ENCODE data around the gene RAPGEF5.

The RAPGEF5 gene

GRCh38 chr7:22200777-22201176 is 156.2 kb downstream of the RAPGEF5 start:
- DNase-seq (ENCODE audit: insufficient read length, low spot score): no peak
- no peak for FAIRE-seq

GRCh38 chr7:22200238-22200637 is 156.7 kb downstream of the RAPGEF5 start:
- no peak for FAIRE-seq
- no peak for DNase-seq (ENCODE audit: insufficient read length, low spot score)

- DNase-seq (ENCODE audit: insufficient read length, low spot score): no peak
- no peak for FAIRE-seq
Observed at GRCh38 chr7:22197376-22197775, 159.6 kb downstream of the RAPGEF5 start.

GRCh38 chr7:22196429-22196828 is 160.5 kb downstream of the RAPGEF5 start:
- DNase-seq (ENCODE audit: insufficient read length, low spot score) (no peak), FAIRE-seq (no peak)

- no peak for DNase-seq (ENCODE audit: insufficient read length, low spot score)
- FAIRE-seq: no peak
Observed at GRCh38 chr7:22195397-22196172, 161.4 kb downstream of the RAPGEF5 start.

GRCh38 chr7:22194658-22195273 is 162.2 kb downstream of the RAPGEF5 start:
- FAIRE-seq (no peak), DNase-seq (ENCODE audit: insufficient read length, low spot score) (no peak)

- no peak for FAIRE-seq
Observed at GRCh38 chr7:22193450-22193983, 163.4 kb downstream of the RAPGEF5 start.

GRCh38 chr7:22192801-22193200 is 164.2 kb downstream of the RAPGEF5 start:
- DNase-seq (ENCODE audit: insufficient read length, low spot score): no peak
- FAIRE-seq: no peak

More at GRCh38 chr7:22193450-22193983, 163.4 kb downstream of the RAPGEF5 start:
- DNase-seq (ENCODE audit: insufficient read length, low spot score): no peak

GRCh38 chr7:22190736-22191135 is 166.2 kb downstream of the RAPGEF5 start:
- DNase-seq (ENCODE audit: insufficient read length, low spot score): no peak
- no peak for FAIRE-seq

- FAIRE-seq: no peak
- no peak for DNase-seq (ENCODE audit: insufficient read length, low spot score)
Observed at GRCh38 chr7:22189741-22190140, 167.2 kb downstream of the RAPGEF5 start.

- FAIRE-seq (no peak), DNase-seq (ENCODE audit: insufficient read length, low spot score) (no peak)
Observed at GRCh38 chr7:22189230-22189629, 167.7 kb downstream of the RAPGEF5 start.

GRCh38 chr7:22187691-22188348 is 169.1 kb downstream of the RAPGEF5 start:
- DNase-seq (ENCODE audit: insufficient read length, low spot score) (no peak), FAIRE-seq (no peak)

GRCh38 chr7:22185559-22185958 is 171.4 kb downstream of the RAPGEF5 start:
- no peak for FAIRE-seq
- no peak for DNase-seq (ENCODE audit: insufficient read length, low spot score)

- FAIRE-seq: no peak
- no peak for DNase-seq (ENCODE audit: insufficient read length, low spot score)
Observed at GRCh38 chr7:22184549-22185199, 172.3 kb downstream of the RAPGEF5 start.

GRCh38 chr7:22183522-22184280 is 173.3 kb downstream of the RAPGEF5 start:
- DNase-seq (ENCODE audit: insufficient read length, low spot score) (no peak), FAIRE-seq (no peak)

GRCh38 chr7:22182149-22182548 is 174.8 kb downstream of the RAPGEF5 start:
- no peak for DNase-seq (ENCODE audit: insufficient read length, low spot score)
- FAIRE-seq: no peak

GRCh38 chr7:22181663-22182062 is 175.3 kb downstream of the RAPGEF5 start:
- DNase-seq (ENCODE audit: insufficient read length, low spot score) (no peak), FAIRE-seq (no peak)

- DNase-seq (ENCODE audit: insufficient read length, low spot score) (no peak), FAIRE-seq (no peak)
Observed at GRCh38 chr7:22179442-22179879, 177.5 kb downstream of the RAPGEF5 start.

- no peak for DNase-seq (ENCODE audit: insufficient read length, low spot score)
- no peak for FAIRE-seq
Observed at GRCh38 chr7:22178735-22179134, 178.2 kb downstream of the RAPGEF5 start.

- no peak for FAIRE-seq
- no peak for DNase-seq (ENCODE audit: insufficient read length, low spot score)
Observed at GRCh38 chr7:22176791-22177412, 180.1 kb downstream of the RAPGEF5 start.
